Stimulated activated CD4-positive, alpha-beta T cell treated with anti-CD3 and anti-CD28 coated beads, Interleukin-1b, Interleukin-23, amount 100 ng/mL, for 1 hour (primary cell): ENCODE measurements around the gene ATG9B.

ENCODE experiments used
- DNase-seq, 2 donors: peaks; one replicate each; pipeline ENCODE4 v3.0.0-alpha.2; 2020; ENCODE audit warnings: low read depth in 2 of 2

ATG9B gene

GRCh38 chr7:150983893-150984368, 40.4 kb downstream of the ATG9B start:
- no peak for DNase-seq

DNA sequence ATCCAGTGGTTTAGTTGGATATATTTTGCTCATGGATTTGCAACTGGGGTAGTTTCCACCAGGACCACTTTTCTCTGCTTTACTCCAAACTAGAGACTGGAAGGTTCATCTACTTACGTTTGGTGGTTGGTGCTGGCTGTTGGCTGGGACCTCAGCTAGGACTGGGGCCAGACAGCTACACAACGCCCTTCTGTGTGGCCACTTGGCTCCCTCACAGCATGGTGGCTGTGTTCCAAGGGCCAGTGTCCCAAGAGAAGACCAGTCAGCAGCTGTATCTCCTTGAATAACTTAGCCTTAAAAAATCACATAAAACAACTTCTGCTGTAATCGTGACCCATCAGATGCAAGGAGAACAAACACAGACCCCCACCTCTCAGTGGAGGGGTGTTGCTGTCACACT, 41.9 kb downstream of the ATG9B start:
- DNase-seq = no peak

GRCh38 chr7:150981644-150982043, 42.6 kb downstream of the ATG9B start:
- no peak for DNase-seq

- DNase-seq = no peak
These were observed 43.6 kb downstream of the ATG9B start for GRCh38 chr7:150980663-150981062.

DNA sequence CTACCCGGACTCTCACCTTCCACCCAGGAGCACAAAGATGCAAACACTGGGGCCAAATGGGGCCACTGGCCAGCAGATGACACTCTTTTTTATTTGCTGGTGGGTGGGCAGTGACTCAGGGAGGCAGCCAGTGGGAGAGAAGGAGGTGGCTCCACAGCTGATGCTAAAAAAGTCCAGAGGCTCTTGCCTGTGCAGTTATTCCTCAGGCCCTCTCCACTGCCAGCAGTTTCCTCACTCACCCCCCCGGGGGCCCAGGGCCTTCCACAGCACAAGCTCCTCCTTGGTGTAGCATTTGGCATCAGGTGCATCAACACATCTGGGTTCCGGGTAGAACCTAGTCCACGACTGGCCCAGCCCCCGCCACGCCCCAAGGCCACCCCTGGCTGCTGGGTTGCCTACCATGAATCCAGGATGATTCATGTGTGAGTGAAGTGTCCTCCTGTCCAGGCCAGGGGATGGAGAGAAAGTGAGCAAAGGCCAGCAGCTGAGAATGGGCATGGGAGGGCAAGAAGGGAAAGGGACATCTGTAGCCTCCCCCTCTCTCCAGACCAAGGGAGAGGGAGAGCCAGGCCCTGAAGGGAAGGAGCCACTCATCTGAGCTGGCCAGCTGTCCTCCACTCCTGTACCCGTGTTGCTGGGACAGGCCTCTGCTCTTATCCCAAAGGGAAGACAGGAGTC, 44.4 kb downstream of the ATG9B start:
- no peak for DNase-seq

DNA sequence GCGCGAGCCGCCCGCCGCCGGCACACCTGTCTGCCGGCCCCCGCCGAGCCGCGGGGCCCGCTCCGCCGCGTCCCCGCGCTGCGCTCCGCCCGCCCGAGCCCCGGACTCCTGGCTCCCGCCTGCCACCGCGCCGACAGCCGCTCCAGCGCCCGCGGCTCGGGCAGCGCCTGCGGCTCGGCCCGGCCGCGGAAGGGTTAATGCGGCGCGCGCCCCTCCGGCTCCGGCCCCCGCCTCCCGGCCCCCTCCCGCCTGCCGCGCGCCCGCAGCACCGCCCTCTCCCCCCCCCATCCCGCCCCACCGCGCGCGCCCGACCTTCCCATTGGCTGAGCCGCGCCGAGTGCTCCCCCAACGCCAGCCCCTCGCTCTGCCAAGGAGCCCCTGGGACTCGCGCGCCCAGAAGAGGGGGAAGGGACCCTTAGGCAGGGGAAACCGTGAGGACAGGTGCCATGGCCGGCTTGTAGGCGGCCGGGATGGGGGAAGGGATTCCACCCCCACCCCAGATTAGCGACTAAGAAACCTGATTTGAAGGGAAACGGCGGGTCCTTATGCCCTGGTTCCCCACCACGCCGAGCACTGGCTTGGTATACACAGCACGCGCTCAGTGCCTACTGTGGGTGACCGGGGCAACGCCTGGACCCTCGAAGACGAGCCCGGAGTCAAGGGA, 46.0 kb downstream of the ATG9B start, which contains the start of gene KCNH2:
Gene KCNH2 (minus strand): TSS at position 196 of the 664 bp plus-strand sequence. CDS start 408 bp downstream, outside the sequence.
- DNase-seq = no peak

DNA sequence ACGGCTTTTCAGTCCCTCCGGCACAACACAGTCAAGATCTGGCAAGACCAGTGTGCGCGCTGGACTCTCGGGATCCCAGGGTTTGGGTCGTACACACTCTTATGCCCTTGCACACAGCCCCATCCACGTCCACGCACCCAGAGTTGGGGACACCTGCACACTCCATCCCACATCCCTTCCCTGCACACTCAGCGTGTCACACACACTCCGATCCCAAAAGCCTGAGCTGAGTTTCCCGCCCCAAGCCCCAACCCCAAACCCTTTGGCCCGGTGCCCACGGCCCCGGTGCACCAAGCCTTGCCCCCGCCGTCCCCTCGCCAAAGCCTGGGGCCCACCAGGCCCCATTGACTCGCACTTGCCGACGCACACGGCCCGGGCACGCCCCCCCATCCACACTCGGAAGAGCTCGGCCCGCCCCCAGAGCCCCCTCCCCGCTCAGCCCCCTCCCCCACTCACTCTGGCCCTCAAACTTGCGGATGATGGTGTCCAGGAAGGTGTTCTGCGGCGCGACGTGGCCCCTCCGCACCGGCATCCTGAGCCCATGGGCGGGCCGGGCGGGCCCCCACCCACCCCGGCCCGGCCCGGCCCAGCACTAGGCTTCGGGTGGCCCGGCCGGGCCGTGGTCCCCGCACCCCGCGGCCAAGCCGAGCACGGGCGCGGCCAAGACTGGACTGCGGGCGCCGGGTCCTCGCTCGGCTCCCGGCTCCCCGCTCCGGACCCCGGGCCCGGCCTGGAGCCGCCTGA, 46.7 kb downstream of the ATG9B start:
- DNase-seq = no peak

- DNase-seq = no peak
These were observed 47.5 kb downstream of the ATG9B start for GRCh38 chr7:150976529-150977381.

DNA sequence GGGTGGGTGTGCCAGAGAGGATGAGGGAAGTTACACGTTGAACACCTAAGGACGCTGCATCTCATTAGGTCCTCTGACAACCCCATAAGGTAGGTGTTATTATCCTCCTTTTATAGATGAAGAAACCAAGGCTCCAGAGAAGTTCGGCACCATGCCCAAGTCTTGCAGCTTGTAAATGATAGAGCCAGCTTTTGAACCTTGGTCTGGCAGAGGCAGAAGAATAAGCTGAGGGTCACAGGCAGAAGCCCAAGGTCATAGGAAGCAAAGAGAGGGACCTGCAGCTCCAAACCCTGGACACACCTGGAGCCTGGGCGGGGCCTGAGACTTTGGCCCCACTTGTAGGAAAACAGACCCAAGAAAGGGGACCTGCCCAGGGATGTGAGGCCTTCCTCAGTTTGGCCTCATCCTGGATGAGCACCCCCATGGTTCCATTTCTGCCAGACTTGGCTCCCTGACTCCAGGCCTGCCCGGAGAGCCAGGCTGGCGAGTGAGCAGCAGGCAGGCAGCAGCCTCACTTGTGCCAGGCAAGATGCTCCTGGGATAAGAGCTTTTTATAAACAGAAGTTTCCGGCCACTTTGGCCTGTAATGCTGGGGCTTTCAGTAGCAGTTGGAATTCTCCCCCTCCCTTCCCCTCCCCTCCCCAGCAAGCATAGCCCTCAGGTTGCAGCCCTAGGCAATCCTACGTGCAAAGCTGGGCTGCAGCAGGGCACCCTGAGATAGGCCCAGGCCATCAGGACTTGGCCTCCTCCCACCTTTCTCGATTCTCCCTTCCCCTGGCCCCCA, 48.6 kb downstream of the ATG9B start:
- DNase-seq = no peak

DNA sequence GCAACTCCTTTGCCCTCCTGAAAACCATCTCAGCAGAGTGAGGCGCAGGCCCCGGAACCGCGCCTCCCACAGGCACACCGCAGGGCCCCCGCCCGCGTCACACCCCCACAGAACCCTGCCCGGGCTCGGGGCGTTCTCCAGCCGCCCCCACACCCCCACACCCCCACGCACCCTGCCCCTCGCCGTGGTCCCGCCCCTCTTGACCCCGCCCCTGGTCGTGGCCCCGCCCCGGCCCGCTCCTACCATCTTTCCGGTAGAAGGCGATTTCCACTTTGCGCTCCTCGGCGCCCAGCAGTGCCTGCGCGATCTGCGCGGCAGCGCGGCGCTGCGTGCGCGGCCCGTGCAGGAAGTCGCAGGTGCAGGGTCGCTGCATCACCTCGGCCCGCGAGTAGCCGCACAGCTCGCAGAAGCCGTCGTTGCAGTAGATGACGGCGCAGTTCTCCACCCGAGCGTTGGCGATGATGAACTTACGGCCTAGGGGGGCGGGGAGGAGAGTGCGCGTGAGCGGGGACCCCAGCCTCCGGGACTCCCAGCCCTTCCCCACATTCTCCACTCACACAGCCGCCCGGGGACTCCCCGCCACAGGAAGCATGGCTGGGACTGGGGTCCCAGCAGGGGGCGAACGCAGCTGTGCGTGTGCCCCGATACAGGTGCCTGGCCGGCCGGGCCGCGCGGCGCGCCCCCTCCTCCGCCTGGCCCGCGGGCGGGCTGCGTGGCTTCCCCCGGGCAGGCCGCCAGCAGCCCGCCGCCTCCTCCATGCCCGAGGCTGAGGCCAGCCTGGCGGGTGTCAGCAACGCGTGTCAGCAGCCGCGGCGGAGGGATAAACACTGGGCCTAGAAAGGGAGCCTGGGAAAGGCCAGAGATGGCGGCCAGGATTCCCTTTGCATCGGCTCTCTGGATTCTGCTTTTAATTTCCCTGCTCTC, 49.6 kb downstream of the ATG9B start:
- DNase-seq = peak; percentile 56 to 63

GRCh38 chr7:150973571-150974451, 50.5 kb downstream of the ATG9B start:
- no peak for DNase-seq

DNA sequence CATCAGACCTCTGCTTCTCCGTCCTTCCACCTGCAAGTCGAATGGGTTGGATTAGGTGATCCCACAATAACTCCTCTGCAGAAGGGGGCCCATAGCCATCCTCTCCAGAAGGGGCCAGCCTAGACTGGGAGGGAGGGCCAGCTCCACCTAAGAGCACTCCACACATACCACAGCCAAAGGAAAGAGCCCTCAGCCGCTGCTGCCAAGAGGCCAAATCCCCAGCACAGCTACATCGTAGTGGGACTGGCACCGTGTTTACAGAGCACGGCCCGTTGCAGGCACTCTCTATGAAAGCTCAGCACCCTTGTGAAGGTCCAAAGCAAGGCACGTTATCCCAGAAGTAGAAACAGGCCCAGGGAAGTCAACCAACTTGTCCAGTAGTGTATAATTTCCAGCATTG, 51.6 kb downstream of the ATG9B start:
- DNase-seq = no peak

DNA sequence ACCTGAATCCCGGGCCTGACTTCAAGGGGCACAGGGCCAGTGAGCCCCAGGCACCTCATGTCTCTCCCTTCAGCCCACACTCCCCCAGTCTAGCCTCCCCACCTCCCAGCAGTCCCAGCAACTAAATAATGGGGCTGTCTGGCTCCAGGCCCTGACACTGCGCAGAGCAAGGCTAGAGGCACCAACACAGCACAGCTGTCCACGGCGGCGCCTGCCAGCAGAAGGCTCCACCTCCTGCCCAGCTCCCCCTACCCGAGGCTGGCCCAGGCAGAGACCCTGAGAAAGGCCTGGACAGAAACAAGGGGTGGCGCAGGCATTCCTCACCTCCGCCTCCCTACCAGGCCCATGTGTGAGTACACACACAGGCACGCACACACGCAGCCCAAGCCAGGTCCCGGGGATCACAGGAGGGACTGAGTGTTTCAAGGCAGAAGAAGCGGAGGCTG, 52.2 kb downstream of the ATG9B start:
- DNase-seq = no peak

- no peak for DNase-seq
These were observed 52.9 kb downstream of the ATG9B start for GRCh38 chr7:150971242-150972022.

GRCh38 chr7:150970424-150970823, 53.9 kb downstream of the ATG9B start:
- no peak for DNase-seq

DNA sequence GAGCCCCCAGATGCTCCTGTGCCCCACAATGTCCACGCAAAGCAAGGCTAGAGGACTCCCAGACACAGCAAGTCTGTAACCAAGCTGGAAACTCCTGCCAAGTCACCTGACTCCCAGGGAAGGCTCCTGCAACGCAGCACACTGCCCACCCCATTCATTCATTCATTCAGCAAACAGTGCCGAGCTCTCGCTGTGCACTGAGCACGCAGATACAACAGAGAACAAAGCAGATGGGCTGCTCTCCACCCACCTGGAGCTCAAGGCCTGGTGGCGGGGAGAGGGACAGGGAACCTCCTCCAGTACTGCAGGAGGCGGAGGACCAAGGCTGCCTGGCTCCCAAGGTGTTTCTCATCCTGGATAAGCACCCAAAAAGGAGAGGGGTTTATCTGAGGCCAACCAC, 54.8 kb downstream of the ATG9B start:
- no peak for DNase-seq

GRCh38 chr7:150968734-150969372, 55.4 kb downstream of the ATG9B start:
- no peak for DNase-seq
